Thymus (tissue), 11 donors: Measurements from ENCODE around the gene DENND1C. TPM values are rescaled to one million over a fixed set of nuclear protein-coding genes. Genes with fewer than 3 reads are reported as not detected.

Experiments used
- DNase-seq, 9 donors: peaks; one replicate each; pipeline ENCODE4 v3.0.0-alpha.2; 2013; ENCODE audit warnings: low spot score in 9 of 9, low read depth in 6 of 9, missing footprints in 1 of 9
- H3K27ac ChIP-seq, 2 donors: one replicate each; pipeline ENCODE4 v1.5.1; 2013; ENCODE audit warnings: control low read depth in 1 of 2, low read depth in 1 of 2, low read length in 1 of 2, mild to moderate bottlenecking in 1 of 2, moderate library complexity in 1 of 2
- H3K27me3 ChIP-seq, 2 donors: one replicate each; pipeline ENCODE4 v1.5.1; 2013; ENCODE audit warnings: low read length in 1 of 2; ENCODE audit not compliant: control insufficient read depth in 2 of 2, insufficient read depth in 1 of 2
- H3K36me3 ChIP-seq, 2 donors: one replicate each; pipeline ENCODE4 v1.5.1; 2013; ENCODE audit warnings: low read length in 1 of 2, mild to moderate bottlenecking in 1 of 2, moderate library complexity in 1 of 2; ENCODE audit not compliant: control insufficient read depth in 2 of 2, insufficient read depth in 2 of 2
- H3K4me1 ChIP-seq, 2 donors: one replicate each; pipeline ENCODE4 v1.5.1; 2013; ENCODE audit warnings: low read length in 2 of 2; ENCODE audit not compliant: control insufficient read depth in 2 of 2, insufficient read depth in 2 of 2
- H3K4me3 ChIP-seq, 2 donors: one replicate each; pipeline ENCODE4 v1.5.1; 2013; ENCODE audit warnings: low read length in 2 of 2, control low read depth in 1 of 2, mild to moderate bottlenecking in 1 of 2
- H3K9me3 ChIP-seq, 2 donors: one replicate each; pipeline ENCODE4 v1.5.1; 2013; ENCODE audit warnings: low read length in 1 of 2, mild to moderate bottlenecking in 1 of 2; ENCODE audit not compliant: control insufficient read depth in 2 of 2, insufficient read depth in 1 of 2
- WGBS: extraction: QIAGEN DNeasy Blood & Tissue Kit; methylation state at CpG from one replicate; pipeline ENCODE4 v1.1.7; 2013; 5-methylcytosine and 5-hydroxymethylcytosine counted together
- polyA plus RNA-seq: library from polyadenylated mRNA; stranded (reverse); fragments of 200-250 nt; gene quantifications from one replicate; pipeline ENCODE4 v1.2.3, GENCODE V29; 2013
- total RNA-seq: library from RNA; stranded (reverse); fragments of 120-200 nt; gene quantifications from one replicate; pipeline ENCODE4 v1.2.4, GENCODE V29; 2013
- donor health status: healthy.

DENND1C gene
- total and polyA plus RNA-seq, 2 donors: 6.8 to 46.6 TPM

GRCh38 chr19:6522712-6523111 lies 41.1 kb upstream of the DENND1C start:
- no peaks in the 10 kb centered on the region for H3K27me3 ChIP-seq
- no peaks in the 10 kb centered on the region for H3K36me3 ChIP-seq
- H3K9me3 ChIP-seq: no peaks in the 10 kb centered on the region
- no peak for DNase-seq
- H3K27ac ChIP-seq: no peak overlapping the region
- peaks cover 4 to 11% of the 10 kb centered on the region in 2 donors for H3K4me1 ChIP-seq
- WGBS: 88% methylated on average over 6 of the region's 6 CpGs
- H3K4me3 ChIP-seq: no peak overlapping the region

GRCh38 chr19:6521718-6522646 lies 40.4 kb upstream of the DENND1C start:
- Histone ChIP-seq H3K36me3 (no peaks in the 10 kb centered on the region), H3K4me3 (no peak overlapping the region), H3K27ac (no peak overlapping the region), H3K9me3 (no peaks in the 10 kb centered on the region), H3K4me1 (peaks cover 5 to 15% of the 10 kb centered on the region in 2 donors), H3K27me3 (no peaks in the 10 kb centered on the region)
- WGBS: 71% methylated on average over 20 of the region's 20 CpGs
- DNase-seq: no peak

- 93% methylated on average over 2 of the region's 2 CpGs for WGBS
- H3K4me1 ChIP-seq: peaks cover 5 to 26% of the 10 kb centered on the region in 2 donors
- no peaks in the 10 kb centered on the region for H3K27me3 ChIP-seq
- peaks cover 0 to 5% of the 10 kb centered on the region in 2 donors for H3K9me3 ChIP-seq
- H3K4me3 ChIP-seq: no peak overlapping the region
- DNase-seq: no peak
- no peak overlapping the region for H3K27ac ChIP-seq
- no peaks in the 10 kb centered on the region for H3K36me3 ChIP-seq
Observed at GRCh38 chr19:6519289-6519688, 37.7 kb upstream of the DENND1C start.

- peak in 1 of 9 donors; percentile 38 for DNase-seq
- 31% methylated on average over 14 of the region's 14 CpGs for WGBS
- H3K4me3 ChIP-seq: no peak overlapping the region
- peaks cover 5 to 26% of the 10 kb centered on the region in 2 donors for H3K4me1 ChIP-seq
- H3K36me3 ChIP-seq: no peaks in the 10 kb centered on the region
- H3K27ac ChIP-seq: no peak overlapping the region
- H3K27me3 ChIP-seq: no peaks in the 10 kb centered on the region
- peaks cover 0 to 5% of the 10 kb centered on the region in 2 donors for H3K9me3 ChIP-seq
Observed at GRCh38 chr19:6518145-6518911, 36.7 kb upstream of the DENND1C start.

GRCh38 chr19:6516659-6517291 lies 35.2 kb upstream of the DENND1C start:
- peak; percentile 61 to 91 (median 81) for DNase-seq
- H3K9me3 ChIP-seq: peaks cover 0 to 5% of the 10 kb centered on the region in 2 donors
- under 1% methylated on average over 38 of the region's 38 CpGs for WGBS
- H3K4me3 ChIP-seq: peak overlapping the region; percentile 68 to 75
- H3K27ac ChIP-seq: peak overlapping the region in 1 of 2 donors; percentile 43
- H3K27me3 ChIP-seq: no peaks in the 10 kb centered on the region
- peaks cover 5 to 20% of the 10 kb centered on the region in 2 donors for H3K4me1 ChIP-seq
- no peaks in the 10 kb centered on the region for H3K36me3 ChIP-seq

- Histone ChIP-seq H3K4me3 (peak overlapping the region; percentile 68 to 75), H3K36me3 (no peaks in the 10 kb centered on the region), H3K4me1 (peaks cover 5 to 20% of the 10 kb centered on the region in 2 donors), H3K27ac (peak overlapping the region in 1 of 2 donors; percentile 43), H3K27me3 (no peaks in the 10 kb centered on the region), H3K9me3 (peaks cover 0 to 5% of the 10 kb centered on the region in 2 donors)
- 2% methylated on average over 26 of the region's 26 CpGs for WGBS
- DNase-seq: peak; percentile 52 to 85 (median 63)
Observed at GRCh38 chr19:6516018-6516658, 34.6 kb upstream of the DENND1C start.

GRCh38 chr19:6514926-6515544 lies 33.4 kb upstream of the DENND1C start:
- Histone ChIP-seq H3K27ac (no peak overlapping the region), H3K27me3 (no peaks in the 10 kb centered on the region), H3K9me3 (peaks cover 0 to 5% of the 10 kb centered on the region in 2 donors), H3K4me3 (no peak overlapping the region), H3K36me3 (no peaks in the 10 kb centered on the region), H3K4me1 (peaks cover 5 to 20% of the 10 kb centered on the region in 2 donors)
- no peak for DNase-seq
- WGBS: 95% methylated on average over 15 of the region's 15 CpGs

- no peaks in the 10 kb centered on the region for H3K27me3 ChIP-seq
- WGBS: 94% methylated on average over 9 of the region's 9 CpGs
- H3K9me3 ChIP-seq: peaks cover 0 to 5% of the 10 kb centered on the region in 2 donors
- H3K4me3 ChIP-seq: no peak overlapping the region
- DNase-seq: no peak
- H3K36me3 ChIP-seq: no peaks in the 10 kb centered on the region
- H3K4me1 ChIP-seq: peaks cover 5 to 20% of the 10 kb centered on the region in 2 donors
- no peak overlapping the region for H3K27ac ChIP-seq
Observed at GRCh38 chr19:6514089-6514488, 32.5 kb upstream of the DENND1C start.
